HG02623 (cell line): ENCODE measurements around the gene OMP.
"Not testable (repeated sequence)": the region's sequence is repeated elsewhere in the genome, so short reads cannot be mapped to it uniquely, and the experiment has no call there.

Source experiments
- ATAC-seq: cut with Tn5 transposase; IDR thresholded peaks from one replicate; pipeline ENCODE4 v1.9.1; 2021; ENCODE audit warnings: moderate library complexity; ENCODE audit not compliant: unreplicated experiment

OMP gene

DNA sequence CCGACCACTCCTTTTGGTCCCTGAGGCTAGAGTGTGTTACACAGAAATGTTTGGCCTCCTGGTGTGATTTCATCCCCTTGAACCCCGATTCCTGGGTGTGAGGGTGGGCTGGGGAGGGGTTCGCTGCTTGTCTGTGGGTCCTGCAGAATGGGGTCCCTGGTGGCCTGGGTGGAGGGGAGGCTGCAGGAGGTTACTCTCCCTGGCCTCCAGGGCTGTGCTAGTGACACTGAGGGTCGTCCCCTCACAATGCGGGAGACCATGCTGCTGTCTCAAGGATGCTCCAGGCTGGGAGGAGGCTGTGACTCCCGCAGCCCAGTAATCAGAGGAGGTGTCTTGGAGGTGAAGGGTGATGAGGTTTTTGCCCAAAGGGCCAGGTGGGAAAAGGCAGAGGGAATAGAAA lies 17.0 kb upstream of the OMP start:
- ATAC-seq, result no peak

DNA sequence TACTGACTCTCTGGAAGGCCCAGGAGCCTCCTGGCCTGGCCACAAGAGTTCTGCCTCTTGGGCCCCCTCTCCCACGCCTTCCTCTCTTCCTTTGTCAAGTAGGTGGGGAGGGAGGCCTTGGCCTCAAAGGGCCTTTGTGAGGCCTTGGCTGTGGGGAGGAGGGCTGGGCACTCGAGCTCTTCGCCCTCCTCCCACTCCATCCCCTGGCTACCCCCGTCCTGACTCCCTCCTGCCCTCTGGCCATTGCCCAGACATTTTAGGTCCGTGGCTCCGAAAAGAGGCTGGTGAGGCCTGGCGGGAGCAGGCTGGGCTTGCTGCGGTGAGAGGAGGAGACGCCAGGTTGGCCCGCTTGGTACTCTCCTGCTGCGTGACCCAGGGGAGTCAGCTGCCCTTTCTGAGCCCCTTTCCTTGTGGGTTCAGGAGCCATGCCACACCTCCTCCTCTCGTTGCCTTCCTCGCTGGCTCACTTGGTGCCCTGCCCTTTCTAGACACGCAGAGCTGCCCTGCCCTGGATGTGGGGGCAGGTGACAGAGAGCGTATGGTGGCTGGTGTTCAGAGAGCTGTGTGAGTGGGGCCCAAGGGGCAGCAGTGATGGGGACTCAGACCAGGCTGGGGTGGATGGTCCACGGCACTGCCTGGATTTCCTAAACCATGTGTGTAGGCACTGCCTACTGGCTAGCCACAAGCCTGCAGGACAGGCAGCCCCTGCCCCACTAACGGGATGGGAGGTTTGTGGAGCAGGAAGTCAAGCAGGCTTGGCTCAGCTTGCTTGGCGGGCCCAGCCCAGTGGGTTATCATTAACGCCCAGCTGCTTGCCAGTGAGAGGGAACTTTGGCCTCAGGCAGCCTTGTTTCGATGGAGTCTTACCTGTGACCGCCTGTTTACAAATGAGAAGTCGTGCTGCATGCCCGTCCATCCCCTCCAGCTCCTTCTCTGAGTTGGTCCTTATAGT lies 15.8 kb upstream of the OMP start:
- no peak for ATAC-seq

DNA sequence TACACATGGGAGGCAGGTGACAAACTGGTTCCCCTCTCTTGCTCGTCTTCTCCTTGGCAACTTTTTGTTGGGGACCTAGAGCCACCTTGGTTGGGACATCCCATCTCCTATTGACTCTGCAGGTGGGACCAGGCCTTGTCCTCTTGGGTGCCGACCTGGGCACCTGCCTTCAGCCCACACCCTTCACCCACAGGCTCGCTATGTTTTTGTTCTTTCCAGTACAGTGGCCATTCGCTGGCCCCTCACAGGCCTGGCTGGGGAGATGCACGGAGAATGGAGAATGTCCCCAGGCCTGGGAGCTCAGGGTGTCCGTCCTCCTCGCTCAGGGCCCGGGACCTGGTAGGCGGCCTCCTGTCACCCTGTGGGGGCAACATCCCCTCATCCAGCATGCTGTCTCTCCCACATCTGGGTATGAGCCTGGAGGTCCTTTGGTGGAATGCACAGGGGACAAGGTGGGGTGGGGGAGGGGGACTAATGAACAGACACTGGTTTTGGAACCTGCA lies 14.9 kb upstream of the OMP start:
- ATAC-seq, result no peak

- ATAC-seq, result no peak
Measured at GRCh38 chr11:77088236-77089003, 14.2 kb upstream of the OMP start.

GRCh38 chr11:77089004-77089545 lies 13.6 kb upstream of the OMP start:
- no peak for ATAC-seq

DNA sequence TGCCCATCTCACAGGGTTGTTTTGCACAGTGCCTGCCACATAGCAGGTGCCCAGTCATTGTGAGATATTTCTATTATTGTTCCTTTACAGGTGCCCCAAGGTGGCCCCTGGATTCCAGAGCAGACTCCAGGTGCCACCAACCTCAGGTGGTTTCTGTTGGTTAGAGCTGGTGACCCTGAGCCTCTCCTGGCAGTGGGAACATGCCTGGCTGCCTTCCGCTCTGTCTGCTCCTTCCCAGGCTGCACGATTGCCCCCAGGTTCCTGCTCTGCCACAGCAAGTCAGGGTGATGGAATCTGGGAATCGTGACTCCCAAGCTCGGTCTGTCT lies 12.6 kb upstream of the OMP start:
- ATAC-seq, result no peak

DNA sequence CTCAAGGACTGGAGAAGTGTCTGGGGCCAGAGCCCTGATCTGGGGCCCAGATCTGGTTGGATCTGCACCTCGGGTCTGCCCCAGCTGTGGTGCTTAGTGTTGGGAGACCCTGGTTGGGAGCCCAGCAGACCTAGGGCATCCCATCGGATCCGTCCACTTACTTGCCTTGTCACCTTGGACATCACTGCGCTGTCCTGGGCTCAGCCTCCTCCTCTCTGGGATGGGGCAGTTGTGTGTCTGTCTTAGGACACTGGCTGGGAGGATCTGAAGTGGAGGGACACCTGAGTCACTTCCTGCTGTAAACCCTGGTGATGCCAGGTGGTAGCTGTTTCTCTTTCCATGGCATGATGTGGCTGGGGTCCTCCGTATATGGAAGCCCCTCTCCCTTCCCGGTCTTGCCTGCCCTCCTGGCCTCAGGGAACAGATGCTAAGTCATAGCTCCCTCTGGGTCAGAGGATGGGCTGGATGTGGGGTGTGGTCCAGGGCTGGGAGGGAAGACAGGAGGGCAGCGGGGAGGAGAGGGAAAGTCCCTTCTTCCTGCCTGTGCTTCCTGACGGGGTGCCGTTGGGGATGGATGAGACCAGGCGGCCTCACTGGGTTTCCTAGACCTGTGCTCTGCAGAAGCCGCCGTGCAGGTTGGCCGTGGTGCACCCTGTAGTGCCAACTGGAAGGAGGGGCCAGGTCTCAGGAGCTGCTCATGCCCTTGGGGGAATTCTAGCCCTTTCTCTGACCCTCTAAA lies 12.1 kb upstream of the OMP start:
- ATAC-seq, result no peak

GRCh38 chr11:77091146-77091940 lies 11.3 kb upstream of the OMP start:
- ATAC-seq, result peak; percentile 89

DNA sequence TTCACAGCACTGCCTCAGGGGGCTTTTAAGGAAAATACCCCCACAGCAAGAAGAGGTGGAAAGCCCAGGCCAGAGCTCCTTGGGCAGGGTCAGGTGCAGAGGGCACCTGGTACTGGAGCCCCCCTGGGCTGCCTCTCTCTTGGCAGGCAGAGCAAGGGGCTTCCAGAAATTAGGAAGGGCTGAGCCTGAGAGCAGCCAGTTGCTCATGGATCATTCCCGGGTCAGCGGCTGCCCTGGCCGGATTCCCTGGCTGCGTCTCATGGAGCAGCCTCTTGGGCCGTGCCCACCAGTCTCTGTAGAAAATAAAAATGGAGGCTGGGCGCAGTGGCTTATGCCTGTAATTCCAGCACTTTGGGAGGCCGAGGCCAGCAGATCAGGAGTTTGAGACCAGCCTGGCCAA lies 10.3 kb upstream of the OMP start:
- ATAC-seq, result no peak

DNA sequence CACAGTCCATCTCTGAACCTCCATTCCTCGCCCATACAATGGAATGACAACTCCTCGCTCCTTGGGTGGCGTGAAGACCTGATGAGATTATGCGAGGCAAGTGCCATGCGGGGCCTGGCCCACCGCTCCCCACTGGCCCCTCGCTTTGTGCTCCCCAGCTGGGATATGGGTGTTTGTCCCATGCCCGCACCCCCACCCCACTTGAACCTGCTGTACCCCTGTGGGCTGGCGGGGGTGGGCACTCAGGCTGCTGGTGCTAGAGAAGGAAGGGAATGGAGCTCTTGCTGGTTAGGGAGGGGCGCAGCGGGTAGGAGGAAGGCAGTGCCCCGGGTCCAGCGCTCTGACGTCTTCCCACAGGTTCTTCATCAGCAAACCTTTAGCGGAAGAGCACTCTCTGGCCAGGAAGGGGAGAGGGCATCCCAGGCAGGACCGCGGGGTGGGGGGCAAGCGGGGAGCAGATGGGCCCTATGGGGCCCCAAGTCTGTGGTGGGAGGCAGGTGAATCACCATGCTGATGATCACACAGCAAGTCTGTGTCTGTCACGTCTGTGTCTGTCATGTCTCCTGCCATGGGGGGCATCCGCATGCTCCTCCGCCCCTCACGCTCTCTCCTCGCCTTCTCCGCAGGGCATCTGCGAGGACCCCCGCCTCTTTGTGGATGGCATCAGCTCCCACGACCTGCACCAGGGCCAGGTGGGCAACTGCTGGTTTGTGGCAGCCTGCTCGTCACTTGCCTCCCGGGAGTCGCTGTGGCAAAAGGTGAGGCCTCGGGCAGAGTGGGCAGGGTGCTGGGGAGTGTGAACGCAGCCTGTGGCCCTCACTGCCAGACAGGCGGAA lies 9.4 kb upstream of the OMP start:
- no peak for ATAC-seq

GRCh38 chr11:77093987-77094840 lies 8.4 kb upstream of the OMP start:
- no peak for ATAC-seq

GRCh38 chr11:77094841-77095365 lies 7.7 kb upstream of the OMP start:
- ATAC-seq, result no peak

DNA sequence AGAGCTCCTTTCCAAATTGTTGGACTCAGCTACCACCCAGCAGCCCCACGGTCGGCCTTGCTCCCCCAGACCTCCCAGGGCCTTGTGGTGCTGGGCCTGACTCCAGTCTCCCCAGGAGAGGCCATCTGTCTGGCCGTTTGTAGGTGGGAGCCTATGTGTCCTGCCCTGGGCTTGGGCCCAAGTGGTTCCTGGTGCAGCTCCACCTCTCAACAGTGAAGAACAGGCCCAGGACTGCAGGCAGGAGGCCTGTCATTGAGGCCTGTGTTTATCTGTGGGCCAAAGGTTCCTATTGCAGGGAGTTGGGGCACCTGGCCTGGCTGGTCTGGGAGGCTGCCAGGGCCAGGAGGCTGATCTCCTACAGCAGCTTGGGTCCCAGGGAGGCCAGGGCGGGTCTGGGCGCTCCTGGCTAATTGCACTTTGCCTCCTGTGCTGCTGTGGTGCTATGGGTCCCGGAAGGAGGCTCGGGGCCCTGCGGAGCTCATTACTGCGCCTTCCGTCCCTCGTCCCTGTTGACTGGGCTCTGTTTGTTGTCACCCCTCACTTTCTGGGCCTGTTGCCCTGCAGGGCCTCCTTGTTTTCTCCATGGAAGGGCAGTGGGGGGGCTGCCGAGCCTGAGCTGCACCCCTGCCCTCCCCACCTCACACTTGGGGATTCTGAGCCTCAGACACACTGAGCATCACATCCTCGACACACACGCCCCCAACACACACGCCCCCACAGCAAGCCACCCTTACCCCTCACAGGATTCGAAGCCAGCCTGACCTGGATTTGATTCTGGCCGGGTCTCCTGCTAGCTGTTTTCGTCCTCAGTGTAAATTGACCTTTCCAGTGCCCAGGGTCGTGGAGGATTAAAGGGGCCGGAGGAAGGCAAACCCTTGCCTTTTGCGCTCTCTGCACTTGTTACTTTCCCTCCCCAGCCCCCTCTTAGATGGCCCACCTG lies 6.8 kb upstream of the OMP start:
- no peak for ATAC-seq

GRCh38 chr11:77096591-77097019 lies 6.0 kb upstream of the OMP start:
- no peak for ATAC-seq

DNA sequence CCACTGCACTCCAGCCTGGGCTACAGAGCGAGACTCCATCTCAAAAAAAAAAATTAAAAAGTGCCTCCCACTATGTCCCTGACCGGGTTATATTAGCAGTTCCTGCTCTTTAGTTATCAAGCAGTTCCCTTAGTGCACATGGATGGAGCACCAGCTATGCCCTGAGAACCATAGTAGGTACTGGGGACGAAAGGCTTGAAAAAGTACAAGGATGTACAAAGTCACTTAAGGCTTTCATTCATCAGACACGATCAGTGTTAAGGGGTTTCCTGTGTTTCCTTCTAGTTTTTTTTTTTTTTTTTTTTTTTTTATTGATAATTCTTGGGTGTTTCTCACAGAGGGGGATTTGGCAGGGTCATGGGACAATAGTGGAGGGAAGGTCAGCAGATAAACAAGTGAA lies 5.5 kb upstream of the OMP start:
- ATAC-seq, result not testable (repeated sequence)

- no peak for ATAC-seq
Measured at GRCh38 chr11:77100166-77101042, 2.2 kb upstream of the OMP start.
